Measurements from ENCODE around the gene OTOG. TPM values are rescaled to one million over a fixed set of nuclear protein-coding genes. Genes with fewer than 3 reads are reported as not detected.

OTOG gene
- total and polyA plus RNA-seq, 2 of the 8 experiments (the other 6 are each of a cell fraction or from before 2014, with no cell fraction given), result 0.41 to 1.5 TPM

DNA sequence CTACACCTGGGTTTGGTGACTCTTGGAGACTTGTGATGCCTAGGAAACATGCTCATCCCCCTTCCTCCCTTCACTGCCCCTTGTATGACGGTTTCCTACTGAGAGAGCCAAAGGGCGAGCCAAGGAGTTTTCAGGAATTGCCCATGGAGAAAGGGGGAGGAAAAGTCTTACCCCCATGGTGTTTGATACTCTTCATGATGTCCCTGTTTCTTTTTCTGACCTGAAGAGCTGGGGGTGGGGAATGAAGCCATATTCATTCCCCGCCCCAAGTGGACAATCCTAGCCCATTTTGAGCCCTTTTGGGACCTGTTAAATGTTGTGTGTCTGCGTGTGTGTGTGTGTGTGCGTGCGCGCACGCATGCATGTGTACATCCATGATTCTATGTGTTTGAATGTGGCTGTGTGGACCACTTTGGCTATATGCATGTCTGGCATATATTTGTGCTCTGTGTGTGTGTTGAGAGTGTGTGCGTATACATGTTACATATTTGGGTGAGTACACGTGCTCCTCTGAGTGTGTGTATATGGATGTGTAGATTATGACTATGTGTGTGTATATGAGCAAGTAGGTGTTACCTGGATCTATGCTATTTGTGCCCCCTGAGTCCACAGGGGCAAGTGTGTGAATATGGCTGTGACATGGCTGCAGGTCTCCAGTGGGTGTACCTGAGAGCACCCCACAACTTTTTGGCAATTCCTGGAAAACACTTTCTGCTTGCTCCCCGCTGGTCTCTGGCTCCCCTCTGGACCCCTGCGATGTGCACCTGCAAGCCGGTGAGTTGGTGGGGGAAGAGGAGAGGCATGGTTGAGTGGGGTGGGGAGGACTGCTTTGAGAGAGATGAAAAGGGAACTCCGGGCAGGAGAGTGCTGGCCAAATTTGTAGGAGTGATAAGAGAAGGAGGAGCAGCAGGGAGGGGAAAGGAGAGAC is 24.6 kb downstream of the OTOG start:
- CTCF ChIA-PET (ENCODE audit: partially characterized antibody), result no interaction called here
- H2AK5ac ChIP-seq (ENCODE audit: low read depth, low read length), result no peak overlapping the region
- no peak overlapping the region for H2AFZ ChIP-seq (ENCODE audit: low read length)
- H3K4me2 ChIP-seq (ENCODE audit: insufficient read depth in 1 of 2, low read depth in 2 of 2, low read length in 2 of 2), result no peak overlapping the region
- POLR2A ChIA-PET (ENCODE audit: partially characterized antibody), result no interaction called here
- H3K4me3 ChIP-seq (ENCODE audit: extremely low read depth in 1 of 4, insufficient read depth in 2 of 4, low read depth in 3 of 4, low read length in 4 of 4), result no peak overlapping the region
- no peak overlapping the region for H4K5ac ChIP-seq (ENCODE audit: insufficient read length, low read depth, low read length)
- H3K4ac ChIP-seq (replicated peaks; ENCODE audit: insufficient read length, low read depth, low read length), result no peak overlapping the region
- no peak overlapping the region for H3K14ac ChIP-seq (ENCODE audit: insufficient read length)
- no peak overlapping the region for H4K91ac ChIP-seq (replicated peaks; ENCODE audit: insufficient read length, low read length)
- no peak overlapping the region for H2BK5ac ChIP-seq (ENCODE audit: low read depth, low read length)
- 89% methylated on average over 14 of the region's 14 CpGs; no CpG with 5 or more reads in 1 of the 2 experiments for WGBS, 2 experiments (ENCODE audit: extremely low coverage in 1 of 2, insufficient coverage in 1 of 2, insufficient read length in 1 of 2, insufficient replicate concordance in 2 of 2, low coverage in 1 of 2, low lambda C conversion rate in 2 of 2, missing lambda C conversion rate in 1 of 2)
- H2BK20ac ChIP-seq (ENCODE audit: low read length), result no peak overlapping the region
- no peak overlapping the region for H3K27ac ChIP-seq (ENCODE audit: low read depth, low read length)
- H2BK15ac ChIP-seq (ENCODE audit: low read length), result no peak overlapping the region
- no peak overlapping the region for H2BK120ac ChIP-seq (replicated peaks; ENCODE audit: low read depth, low read length)
- H3K9ac ChIP-seq (replicated peaks in 1 of 4; ENCODE audit: extremely low read depth in 1 of 4, low read depth in 3 of 4, low read length in 3 of 4), result no peak overlapping the region
- no peak overlapping the region for H4K8ac ChIP-seq (ENCODE audit: extremely low read depth, insufficient read depth, low read length)
- FAIRE-seq, result no peak
- H3K79me1 ChIP-seq (ENCODE audit: low read depth, low read length), result no peaks in the 10 kb centered on the region
- H2BK12ac ChIP-seq (ENCODE audit: low read depth, low read length), result no peak overlapping the region
- H3K27me3 ChIP-seq (replicated peaks in 1 of 4; ENCODE audit: control insufficient read depth in 3 of 4, extremely low read depth in 1 of 4, insufficient read depth in 3 of 4, low read length in 3 of 4), result no peaks in the 10 kb centered on the region
- H3K9me3 ChIP-seq (ENCODE audit: insufficient read depth in 2 of 2, low read depth in 1 of 2, low read length in 1 of 2), result no peaks in the 10 kb centered on the region
- no peak overlapping the region for H3K18ac ChIP-seq (ENCODE audit: extremely low read depth, low read length)
- no peaks in the 10 kb centered on the region for H3K36me3 ChIP-seq (ENCODE audit: control insufficient read depth in 2 of 4, insufficient read depth in 4 of 4, low read length in 3 of 4)
- H3K4me1 ChIP-seq (replicated peaks in 1 of 4; ENCODE audit: control insufficient read depth in 3 of 4, insufficient read depth in 4 of 4, low read length in 3 of 4), result peaks cover 0 to 6% (median 2%) of the 10 kb centered on the region in 4 experiments; a peak in 5 of 7 replicates
- H3K56ac ChIP-seq (replicated peaks; ENCODE audit: insufficient read length, low read depth, low read length), result no peak overlapping the region
- H3K79me2 ChIP-seq (ENCODE audit: control insufficient read depth in 1 of 2, insufficient read depth in 2 of 2, low read length in 2 of 2), result no peaks in the 10 kb centered on the region
- H3K23ac ChIP-seq (ENCODE audit: insufficient read length), result no peak overlapping the region
- H4K20me1 ChIP-seq (replicated peaks in 1 of 2; ENCODE audit: control insufficient read depth in 1 of 2, insufficient read depth in 2 of 2, low read length in 2 of 2), result peaks cover 0 to 10% of the 10 kb centered on the region in 2 experiments
- DNase-seq (ENCODE audit: low read depth in 1 of 2, low spot score in 2 of 2), result peak in 1 of 2 experiments; percentile 31
- no peaks in the 10 kb centered on the region for H3K23me2 ChIP-seq (ENCODE audit: low read depth, low read length)
- no peak for TF ChIP-seq JUN (IDR thresholded peaks at IDR 0.05; ENCODE audit: low read depth, low read length)
- TF ChIP-seq TCF12 (IDR thresholded peaks at IDR 0.05; ENCODE audit: low read depth, low read length), result no peak
- no peak for TF ChIP-seq EZH2 (IDR thresholded peaks at IDR 0.05; ENCODE audit: low read depth, low read length, severe bottlenecking)
- TF ChIP-seq TAF1 (IDR thresholded peaks at IDR 0.05; ENCODE audit: low read depth, low read length), result no peak
- no peak for TF ChIP-seq ASH2L (IDR thresholded peaks at IDR 0.05; ENCODE audit: low read length)
- no peak for TF ChIP-seq SP1 (IDR thresholded peaks at IDR 0.05; ENCODE audit: low read depth, low read length)
- no peak for TF ChIP-seq TBP (IDR thresholded peaks at IDR 0.05; ENCODE audit: low read depth, low read length)
- TF ChIP-seq, protein P1, sequence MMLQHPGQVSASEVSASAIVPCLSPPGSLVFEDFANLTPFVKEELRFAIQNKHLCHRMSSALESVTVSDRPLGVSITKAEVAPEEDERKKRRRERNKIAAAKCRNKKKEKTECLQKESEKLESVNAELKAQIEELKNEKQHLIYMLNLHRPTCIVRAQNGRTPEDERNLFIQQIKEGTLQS (IDR thresholded peaks at IDR 0.05; ENCODE audit: insufficient read depth, low read depth, low read length), result no peak
- TF ChIP-seq RFX5 (IDR thresholded peaks at IDR 0.05; ENCODE audit: borderline replicate concordance, low read depth, low read length), result no peak
- no peak for TF ChIP-seq CBX5 (IDR thresholded peaks at IDR 0.05; ENCODE audit: low read depth, low read length)
- no peak for TF ChIP-seq SUZ12 (IDR thresholded peaks at IDR 0.05; ENCODE audit: low read length)
- no peak for TF ChIP-seq GABPA (IDR thresholded peaks at IDR 0.05; ENCODE audit: borderline replicate concordance, insufficient read depth, low read length)
